Measurements from ENCODE around the gene FAM110D. TPM values are rescaled to one million over a fixed set of nuclear protein-coding genes. Genes with fewer than 3 reads are reported as not detected.

Gene FAM110D
- total and polyA plus RNA-seq, 2 donors (not counting 1 experiment from before 2014, with no cell fraction given) = not detected

GRCh38 chr1:26168410-26169197 is 9.7 kb downstream of the FAM110D start, which contains the start of gene C1orf232:
TSS of gene C1orf232 (minus strand) at chr1:26168963. CDS start at chr1:26168499, 464 bp downstream.
- Histone ChIP-seq H3K27ac (ENCODE audit: low read length in 2 of 2) (peak within 1 kb of the TSS; percentile 38 to 91), H3K4me2 (replicated peaks; ENCODE audit: low read depth, low read length, poor library complexity, severe bottlenecking) (peak within 1 kb of the TSS; percentile 95), H3K9me3 (ENCODE audit: control extremely low read depth in 1 of 3, control insufficient read depth in 2 of 3, insufficient read depth in 1 of 3, low read length in 2 of 3) (no peaks in the 10 kb centered on the region), H3K36me3 (replicated peaks in 1 of 2; ENCODE audit: control extremely low read depth in 1 of 2, control insufficient read depth in 1 of 2, extremely low read depth in 1 of 2, insufficient read depth in 2 of 2, low read length in 1 of 2) (no peaks in the 10 kb centered on the region), H4K20me1 (ENCODE audit: control insufficient read depth, insufficient read depth, low read length, poor library complexity, severe bottlenecking) (no peaks in the 10 kb centered on the region), H2AFZ (ENCODE audit: insufficient read depth, low read depth, low read length, poor library complexity, severe bottlenecking) (peak within 1 kb of the TSS; percentile 94), H3K79me2 (ENCODE audit: control insufficient read depth, insufficient read depth, low read length) (peaks cover 14% of the 10 kb centered on the region), H3K9ac (ENCODE audit: low read length) (peak within 1 kb of the TSS; percentile 96), H3K4me3 (ENCODE audit: control extremely low read depth in 1 of 5, extremely low read depth in 1 of 5, insufficient read depth in 1 of 5, low read depth in 2 of 5, low read length in 4 of 5) (peak within 1 kb of the TSS; percentile 58 to 94 (median 86)), H3K27me3 (replicated peaks in 1 of 4; ENCODE audit: control extremely low read depth in 1 of 4, control insufficient read depth in 3 of 4, insufficient read depth in 4 of 4, low read length in 3 of 4) (peaks cover 0 to 10% (median 5%) of the 10 kb centered on the region in 4 experiments), H3K4me1 (ENCODE audit: control insufficient read depth in 2 of 2, insufficient read depth in 2 of 2, low read length in 2 of 2) (peaks cover 16 to 24% of the 10 kb centered on the region in 2 donors)
- peak; percentile 24 for DNase-seq
- Mint-ChIP-seq H3K4me3 (peak within 1 kb of the TSS; percentile 93), H3K4me1 (peaks cover 22% of the 10 kb centered on the region), H3K27me3 (peaks cover 2% of the 10 kb centered on the region), H3K9me3 (ENCODE audit: insufficient read depth) (no peaks in the 10 kb centered on the region), H3K27ac (peak within 1 kb of the TSS; percentile 85)
- intact Hi-C loops (cut with micrococcal nuclease) = loop anchor here (1.0 kb wide), 5 partner anchors 57 to 264 kb away; partner anchors contain the start of genes CEP85, DHDDS and PDIK1L
- 93% methylated on average over 4 of the region's 5 CpGs for WGBS (ENCODE audit: insufficient coverage)
- ATAC-seq (ENCODE audit: low read depth) = no peak
- ChIA-PET POLR2A (interaction anchor here (0.6 kb wide), 1 partner anchor 1974 kb away, joined by 3 read pairs; no protein-coding TSS in a partner anchor), CTCF (interaction anchor here (1.0 to 2.2 kb wide), 8 partner anchors 12 to 227 kb away, joined by 3 to 42 read pairs (median 9); no protein-coding TSS in a partner anchor)
- TF ChIP-seq EZH2 (IDR thresholded peaks at IDR 0.05; ENCODE audit: borderline replicate concordance, insufficient read depth, low read depth, low read length, poor library complexity, severe bottlenecking) (no peak), CTCF (IDR thresholded peaks at IDR 0.05) (no peak)

All from B cell (primary cell).